Embryonic facial prominence (tissue), 1 donor: Measurements from ENCODE around the gene KRT222.

Source experiments
- DNase-seq: peaks from one replicate; pipeline ENCODE4 v3.0.0-alpha.2; 2016; ENCODE audit errors: extremely low spot score

Gene KRT222

GRCh38 chr17:40658396-40658795 lies 6.6 kb downstream of the KRT222 start:
- no peak for DNase-seq

- no peak for DNase-seq
Measured at GRCh38 chr17:40651939-40652338, 13.0 kb downstream of the KRT222 start.

DNA sequence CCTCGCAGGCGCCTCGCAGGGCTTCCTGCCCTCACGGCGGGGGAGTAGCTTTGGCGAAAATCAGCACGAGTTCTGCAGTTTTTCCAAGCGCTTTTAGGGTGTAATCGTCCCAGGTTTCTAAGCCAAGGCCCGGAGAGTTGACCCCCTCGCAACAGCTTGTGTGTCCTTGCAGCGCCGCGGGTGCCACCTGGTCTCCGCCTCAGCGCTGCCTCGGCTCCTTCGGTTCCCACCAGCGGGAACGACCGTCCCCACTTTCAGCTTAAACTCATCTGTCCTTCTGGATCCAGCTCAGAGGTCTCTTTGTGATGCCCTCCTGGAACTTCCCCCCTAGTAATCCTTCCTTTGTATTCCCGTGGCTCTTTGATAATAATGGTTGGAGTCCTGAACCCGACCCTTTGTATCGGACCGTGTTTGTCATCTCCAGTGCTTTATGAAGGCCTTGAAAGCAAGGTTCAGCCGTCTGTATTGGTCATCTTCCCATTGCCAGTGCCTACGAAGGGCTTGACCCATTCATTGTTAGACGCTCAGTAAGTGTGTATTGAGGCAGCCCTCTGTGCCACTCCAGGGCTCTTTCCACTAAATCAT lies 16.5 kb downstream of the KRT222 start:
- no peak for DNase-seq

DNA sequence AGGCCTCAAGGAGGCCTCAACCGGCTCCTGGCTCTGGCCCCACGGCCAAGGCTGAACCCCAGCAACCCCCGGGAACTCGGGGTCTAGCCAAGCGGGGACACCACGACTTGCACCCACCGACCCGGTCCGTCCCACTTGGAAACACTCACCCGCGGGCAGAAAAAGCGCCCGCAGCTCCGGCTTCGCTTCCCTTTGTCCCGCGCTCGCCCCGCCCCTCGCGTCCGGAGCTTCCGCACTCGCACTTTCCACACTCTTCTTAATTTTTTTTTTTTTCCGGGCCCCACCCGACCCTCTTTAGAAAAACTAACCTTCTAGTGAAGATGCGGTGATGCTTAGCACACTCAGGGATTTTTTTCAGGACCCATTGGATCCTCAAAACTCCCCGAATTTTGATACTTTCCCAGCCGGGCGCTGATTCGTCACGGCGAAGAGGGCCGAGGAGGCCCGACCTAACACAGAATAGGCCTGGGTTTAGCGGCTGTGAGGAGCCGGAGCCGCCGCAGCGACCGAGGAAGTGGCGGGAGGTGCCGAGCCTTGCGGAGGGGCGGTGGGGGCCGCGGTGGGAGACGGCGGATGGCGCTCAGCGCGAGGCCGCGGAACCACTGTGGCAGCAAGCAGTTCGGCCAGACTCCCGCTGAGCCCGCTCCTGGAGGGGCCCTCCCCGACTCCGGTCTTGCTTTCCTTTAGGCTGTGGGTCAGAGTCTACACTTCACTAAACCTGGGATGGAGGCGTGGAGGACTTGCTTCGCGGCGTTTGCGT lies 17.2 kb downstream of the KRT222 start, which contains the start of gene SMARCE1:
SMARCE1 (minus strand) TSS at position 195 of the 760 bp plus-strand sequence. CDS start 2,016 bp downstream, outside the sequence.
- peak; percentile 42 for DNase-seq

DNA sequence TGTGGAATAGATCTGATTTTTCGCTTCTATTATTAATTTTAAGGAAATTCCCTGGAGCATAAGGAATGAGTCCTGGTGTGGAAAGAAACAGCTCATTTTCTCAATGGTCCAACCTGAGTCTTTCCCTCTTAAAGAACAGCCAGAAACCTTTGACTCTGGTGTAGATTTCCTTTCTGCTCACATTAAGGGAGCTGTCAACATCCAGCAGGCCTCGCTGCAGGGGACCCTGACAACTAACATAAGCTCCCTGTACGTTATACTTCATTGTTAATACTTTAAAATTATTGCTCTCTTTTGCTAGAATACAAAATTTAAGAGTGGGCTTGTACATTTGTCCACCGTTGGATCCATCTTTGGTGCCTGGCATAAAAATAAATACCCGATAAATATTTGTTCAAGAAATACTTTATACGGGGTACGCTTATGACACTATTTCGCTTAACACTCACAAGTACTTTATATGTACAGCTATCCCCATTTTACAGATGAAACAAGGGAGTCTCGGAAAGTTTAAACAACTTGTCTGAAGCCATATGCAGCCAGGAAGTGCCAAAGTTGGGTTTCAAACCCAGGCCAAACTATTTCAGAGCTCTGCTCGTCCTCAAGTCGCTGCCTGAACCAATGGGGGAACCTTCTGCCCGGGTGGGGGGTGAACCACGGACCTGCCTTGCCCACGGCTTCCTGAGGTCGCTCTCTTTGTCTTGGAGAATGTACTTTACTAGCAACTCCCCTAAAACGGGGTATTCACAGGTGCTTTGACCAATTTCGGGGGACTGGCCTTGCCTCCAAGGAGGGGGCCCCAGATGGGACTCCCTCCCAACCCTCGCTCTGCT lies 18.0 kb downstream of the KRT222 start:
- DNase-seq: no peak

- DNase-seq: no peak
Measured at GRCh38 chr17:40645943-40646342, 19.0 kb downstream of the KRT222 start.

GRCh38 chr17:40645291-40645690 lies 19.7 kb downstream of the KRT222 start:
- no peak for DNase-seq

DNA sequence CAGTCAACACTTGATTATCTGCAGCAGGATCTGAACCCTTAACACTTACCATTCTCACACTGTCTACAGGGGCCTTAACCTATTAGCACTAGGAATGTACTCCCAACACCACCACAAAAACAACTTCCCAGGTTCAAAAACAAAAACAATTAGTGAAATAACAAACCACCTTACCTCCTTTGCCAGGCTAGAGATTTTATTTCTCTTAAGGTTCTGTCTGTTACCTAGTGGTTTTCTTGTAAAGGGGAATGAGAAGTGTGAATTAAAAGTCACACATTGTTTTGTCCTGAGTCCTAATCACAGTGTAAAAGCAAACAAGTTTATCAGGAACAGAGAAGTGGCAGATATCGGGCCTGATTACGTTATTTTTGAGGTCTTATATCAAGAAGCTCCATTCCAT lies 27.0 kb downstream of the KRT222 start:
- no peak for DNase-seq

GRCh38 chr17:40633871-40634270 lies 31.1 kb downstream of the KRT222 start:
- no peak for DNase-seq

- no peak for DNase-seq
Measured at GRCh38 chr17:40632216-40632615, 32.8 kb downstream of the KRT222 start.

DNA sequence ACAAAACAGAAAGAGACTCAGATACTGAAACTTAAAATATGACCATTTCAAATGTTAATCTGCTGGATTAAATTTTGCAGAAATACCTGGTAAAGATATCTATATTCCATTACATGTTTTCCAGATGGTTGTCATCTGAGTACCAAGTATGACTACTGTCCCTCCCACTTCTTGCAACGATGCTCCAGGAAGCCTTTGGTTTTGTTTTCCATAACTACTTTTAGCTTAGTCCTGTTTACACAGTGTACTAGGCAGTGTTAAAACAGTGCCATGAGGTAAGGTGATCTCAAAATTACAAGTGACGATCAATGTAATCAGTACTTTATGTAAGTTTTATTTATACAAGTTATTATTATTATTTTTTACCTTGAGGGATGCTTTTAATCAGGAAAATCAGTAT lies 35.1 kb downstream of the KRT222 start:
- DNase-seq: no peak

GRCh38 chr17:40625311-40625710 lies 39.7 kb downstream of the KRT222 start:
- DNase-seq: no peak

GRCh38 chr17:40623419-40624210 lies 41.4 kb downstream of the KRT222 start:
- no peak for DNase-seq

DNA sequence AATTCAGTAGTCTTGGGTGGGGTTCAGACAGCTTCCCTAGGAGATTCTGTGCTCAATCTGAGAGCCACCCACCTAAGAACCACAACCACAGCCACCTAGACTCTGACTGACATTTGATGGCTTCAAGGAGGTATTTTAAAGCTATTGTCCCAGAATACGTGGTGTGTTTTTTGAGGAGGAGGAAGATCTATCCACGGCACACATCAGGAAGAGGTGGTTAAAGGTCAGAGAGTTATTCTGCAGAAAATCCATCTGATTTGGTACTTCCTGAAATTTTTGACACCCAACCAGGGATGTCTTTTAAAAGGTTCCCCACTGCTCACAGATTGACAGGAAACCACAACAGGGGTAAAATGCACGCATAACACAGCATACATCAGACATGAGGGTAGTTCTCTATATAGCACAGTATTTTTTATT lies 42.5 kb downstream of the KRT222 start:
- no peak for DNase-seq

- no peak for DNase-seq
Measured at GRCh38 chr17:40621578-40621977, 43.4 kb downstream of the KRT222 start.

GRCh38 chr17:40621019-40621418 lies 44.0 kb downstream of the KRT222 start:
- no peak for DNase-seq

DNA sequence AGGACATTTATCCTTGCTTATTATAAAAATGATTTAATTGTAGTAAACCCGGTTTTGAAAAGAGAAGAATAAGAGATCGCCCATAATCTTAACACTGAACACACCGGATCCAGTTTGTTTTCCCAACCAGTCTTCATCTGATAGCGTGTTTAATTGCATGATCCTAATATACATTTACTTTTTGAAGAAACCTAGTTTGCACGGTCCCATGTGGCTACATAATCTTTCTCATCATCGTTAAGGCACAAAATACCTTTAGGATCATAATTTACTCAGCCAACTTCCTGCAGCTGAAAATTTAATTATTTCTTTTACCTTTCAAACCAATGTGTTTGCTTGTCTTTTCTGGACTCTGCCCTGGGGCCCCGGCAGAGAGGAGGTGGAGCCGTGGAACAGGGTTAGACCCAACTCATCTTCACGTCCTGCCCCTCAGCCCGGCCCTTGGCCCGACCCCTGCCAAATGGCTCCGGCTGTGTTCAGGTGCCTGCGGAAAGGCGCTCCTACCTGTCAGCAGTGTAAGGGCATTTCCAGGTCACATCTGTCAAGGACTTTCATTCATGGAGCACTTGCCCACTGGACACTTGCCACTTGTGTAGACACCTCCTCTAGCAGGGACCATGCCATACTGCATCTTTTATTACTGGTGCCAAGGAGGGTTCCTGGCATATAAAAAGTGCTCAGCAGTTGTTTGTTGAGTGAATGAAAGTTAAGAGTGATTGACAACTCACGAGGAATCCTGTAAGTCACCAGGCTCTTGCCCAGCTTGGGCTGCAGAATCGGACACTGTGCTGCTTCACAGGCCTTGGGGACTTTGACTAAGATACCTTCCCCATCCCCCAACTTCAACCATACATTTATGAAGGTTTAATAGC lies 46.0 kb downstream of the KRT222 start:
- DNase-seq: no peak

GRCh38 chr17:40617678-40618240 lies 47.2 kb downstream of the KRT222 start:
- DNase-seq: no peak

- no peak for DNase-seq
Measured at GRCh38 chr17:40616592-40616991, 48.4 kb downstream of the KRT222 start.

DNA sequence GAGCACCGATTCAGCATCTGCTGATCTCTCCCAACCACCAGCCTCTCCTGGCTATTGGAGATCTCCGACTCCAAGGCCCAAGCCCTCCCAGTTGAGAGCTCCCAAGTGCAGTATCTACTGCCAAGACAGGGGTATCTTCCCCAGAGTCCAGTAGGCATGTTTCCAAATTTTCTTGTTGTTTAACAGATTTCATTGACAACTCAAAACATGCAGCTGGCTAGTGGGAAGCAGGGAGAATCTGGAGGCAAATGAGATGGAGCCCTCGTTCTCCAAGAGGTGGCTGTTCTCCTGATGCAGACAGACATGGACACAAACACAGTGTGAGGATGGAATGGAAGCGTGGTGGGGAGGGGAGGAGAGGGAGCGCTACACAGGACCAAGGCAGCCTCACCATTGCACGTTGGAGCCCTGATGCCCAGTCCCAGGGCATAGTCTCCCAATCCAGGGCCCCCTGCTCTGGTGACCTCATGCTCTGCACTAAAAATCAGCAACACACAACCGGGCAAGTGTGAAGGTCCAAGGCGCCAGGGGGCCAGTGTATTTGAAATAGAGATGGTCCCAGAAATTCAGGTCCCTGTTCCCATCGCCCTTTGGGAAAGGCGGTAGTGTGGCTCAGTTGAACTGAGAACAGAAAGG lies 49.0 kb downstream of the KRT222 start:
- DNase-seq: no peak
